HepG2 (cell line): Measurements from ENCODE around the gene ZNF491. TPM values are rescaled to one million over a fixed set of nuclear protein-coding genes. Genes with fewer than 3 reads are reported as not detected.

Experiments used
- CC2D1A ChIP-seq: sonication (generic); formaldehyde crosslinking; IDR thresholded peaks from 2 replicates; pipeline ENCODE4 v1.8.1; 2023; ENCODE audit warnings: mild to moderate bottlenecking, missing genetic modification reagents
- CERS6 ChIP-seq: sonication (generic); formaldehyde crosslinking; IDR thresholded peaks from 2 replicates; pipeline ENCODE4 v1.5.0; 2020; ENCODE audit warnings: missing genetic modification reagents
- CREB1 ChIP-seq, 2 experiments: fragments of 450-650 bp in 1 of 2; IDR thresholded peaks; 2 replicates each; pipeline ENCODE4 v1.6.1; 2016 to 2017; ENCODE audit warnings: control low read depth in 1 of 2, mild to moderate bottlenecking in 1 of 2, missing compliant biosample characterization in 1 of 2, missing genetic modification characterization in 1 of 2
- ELF4 ChIP-seq: sonication (generic); formaldehyde crosslinking; IDR thresholded peaks from 2 replicates; pipeline ENCODE4 v1.5.0; 2020; ENCODE audit warnings: missing genetic modification reagents, mild to moderate bottlenecking, moderate library complexity, borderline replicate concordance
- GATAD1 ChIP-seq: IDR thresholded peaks from 2 replicates; pipeline ENCODE4 v1.6.1; 2016; ENCODE audit warnings: missing genetic modification reagents, missing compliant biosample characterization
- GRHL1 ChIP-seq: sonication (generic); formaldehyde crosslinking; conservative IDR thresholded peaks from 2 replicates; pipeline ENCODE4 v1.8.0; 2022; ENCODE audit warnings: missing genetic modification reagents
- IRF9 ChIP-seq: sonication (generic); formaldehyde crosslinking; IDR thresholded peaks from 2 replicates; pipeline ENCODE4 v1.8.0; 2022; ENCODE audit warnings: missing genetic modification reagents, mild to moderate bottlenecking, borderline replicate concordance
- MAX ChIP-seq: IDR thresholded peaks from 2 replicates; pipeline ENCODE4 v1.6.1; 2012; ENCODE audit warnings: inconsistent platforms
- MTF2 ChIP-seq: sonication (generic); formaldehyde crosslinking; IDR thresholded peaks from 2 replicates; pipeline ENCODE4 v1.5.0; 2020; ENCODE audit warnings: missing genetic modification reagents, borderline replicate concordance
- SMC3 ChIP-seq: IDR thresholded peaks from 2 replicates; pipeline ENCODE4 v1.6.1; 2011; ENCODE audit warnings: low read length, improper control_type of control experiment
- TRIM22 ChIP-seq: fragments of 450-650 bp; IDR thresholded peaks from 2 replicates; pipeline ENCODE4 v1.6.1; 2017
- U2AF1 ChIP-seq: fragments of 200-400 bp; formaldehyde crosslinking; optimal IDR thresholded peaks from 2 replicates; pipeline ENCODE3; 2017; ENCODE audit warnings: mild to moderate bottlenecking, low read depth, low read length
- ZFP36 ChIP-seq: fragments of 150-350 bp; IDR thresholded peaks from 2 replicates; pipeline ENCODE4 v1.6.1; 2018; ENCODE audit warnings: borderline replicate concordance, low read length, low read depth; ENCODE audit not compliant: partially characterized antibody
- ZFP91 ChIP-seq: sonication (generic); formaldehyde crosslinking; IDR thresholded peaks from 2 replicates; pipeline ENCODE4 v1.9.0; 2022; ENCODE audit warnings: missing genetic modification reagents, mild to moderate bottlenecking, borderline replicate concordance
- ZNF280B ChIP-seq: sonication (generic); formaldehyde crosslinking; IDR thresholded peaks from 2 replicates; pipeline ENCODE4 v1.5.0; 2020; ENCODE audit warnings: missing genetic modification reagents, mild to moderate bottlenecking, borderline replicate concordance
- ZNF354B ChIP-seq: sonication (generic); formaldehyde crosslinking; IDR thresholded peaks from 2 replicates; pipeline ENCODE4 v1.8.0; 2022; ENCODE audit warnings: mild to moderate bottlenecking, missing genetic modification reagents
- ZNF652 ChIP-seq: IDR thresholded peaks from 2 replicates; pipeline ENCODE4 v1.6.1; 2016; ENCODE audit warnings: low read depth, borderline replicate concordance
- ZNF674 ChIP-seq: sonication (generic); formaldehyde crosslinking; IDR thresholded peaks from 2 replicates; pipeline ENCODE4 v1.5.0; 2020; ENCODE audit warnings: low read depth, mild to moderate bottlenecking, missing genetic modification reagents
- polyA plus RNA-seq, 8 experiments: library from polyadenylated mRNA; depleted of rRNA in 3 of 8; stranded (reverse) in 7 of 8; unstranded in 1 of 8; fragments of >200 nt; fragmentation: Illumina TruSeq in 4 of 8; extraction: Trizol in 4 of 8; gene quantifications; 2 replicates each; pipeline versions ENCODE4 v1.2.1 to v1.2.3, GENCODE V29; 2011 to 2016; ENCODE audit warnings: low read depth in 4 of 8, missing spikeins in 1 of 8, mixed read lengths in 1 of 8; ENCODE audit not compliant: insufficient read depth in 1 of 8
- total RNA-seq, 5 experiments: library from RNA; depleted of rRNA; stranded (reverse); fragments of >200 nt; fragmentation: Illumina TruSeq; extraction: Trizol; gene quantifications; 2 replicates each; pipeline ENCODE4 v1.2.3, GENCODE V29; 2016; ENCODE audit warnings: low read depth in 1 of 5

ZNF491 gene
- total and polyA plus RNA-seq, 2 of the 13 experiments (the other 11 are each of a cell fraction or from before 2014, with no cell fraction given), result 0.57 to 2.2 TPM

GRCh38 chr19:11766597-11767591 lies 31.4 kb upstream of the ZNF491 start, which contains the start of gene ZNF441 (continued):
- TF ChIP-seq GRHL1, result no peak
- TF ChIP-seq U2AF1, result no peak
- no peak for TF ChIP-seq CERS6
- no peak for TF ChIP-seq ELF4 (CRISPR knock-in tag)
- no peak for TF ChIP-seq CREB1 (IDR thresholded peaks at IDR 0.05)
- peak; percentile 52; the same call in 1 of the 2 replicates for TF ChIP-seq CREB1 (CRISPR knock-in tag; IDR thresholded peaks at IDR 0.05)
- 0 out of 2 replicates have a peak, but pooled peaks have one; percentile 77 for TF ChIP-seq MTF2
- peak; percentile 86; the same call in 1 of the 2 replicates for TF ChIP-seq ZFP91 (CRISPR knock-in tag)
- TF ChIP-seq ZFP36, result no peak
- no peak for TF ChIP-seq TRIM22
- no peak; the same call in 1 of the 2 replicates for TF ChIP-seq IRF9 (CRISPR knock-in tag)
- no peak for TF ChIP-seq ZNF674 (CRISPR knock-in tag)
- TF ChIP-seq ZNF280B, result 0 out of 2 replicates have a peak, but pooled peaks have one; percentile 49
- TF ChIP-seq CC2D1A (CRISPR knock-in tag), result no peak; the same call in 1 of the 2 replicates
- no peak for TF ChIP-seq SMC3
- 0 out of 2 replicates have a peak, but pooled peaks have one; percentile 0 for TF ChIP-seq ZNF354B
- 0 out of 2 replicates have a peak, but pooled peaks have one; percentile 38 for TF ChIP-seq MAX
- TF ChIP-seq ZNF652, result no peak
- peak; percentile 60; the same call in 1 of the 2 replicates for TF ChIP-seq GATAD1 (CRISPR knock-in tag)
